ENCODE results near the gene PLCH2.

PLCH2 gene

GRCh38 chr1:2481885-2482284 is 5.8 kb downstream of the PLCH2 start:
- Histone ChIP-seq H3K36me3 (ENCODE audit: insufficient read depth, low read length) (no peaks in the 10 kb centered on the region), H3K27ac (0 out of 2 replicates have a peak overlapping the region, but pooled peaks have one; percentile 63), H3K9ac (ENCODE audit: insufficient read length) (no peak overlapping the region), H3K4me3 (no peak overlapping the region), H3K9me3 (ENCODE audit: low read depth, low read length) (no peaks in the 10 kb centered on the region)
- DNase-seq (ENCODE audit: low read depth, low spot score): no peak
- TF ChIP-seq EZH2 (IDR thresholded peaks at IDR 0.05) (no peak), POLR2AphosphoS5 (IDR thresholded peaks at IDR 0.05; ENCODE audit: borderline replicate concordance, low read depth, low read length) (no peak), FOXP2 (optimal IDR thresholded peaks at IDR 0.05; ENCODE audit: control extremely low read depth, extremely low read length, insufficient read depth) (no peak)

- TF ChIP-seq EZH2 (IDR thresholded peaks at IDR 0.05) (no peak), FOXP2 (optimal IDR thresholded peaks at IDR 0.05; ENCODE audit: control extremely low read depth, extremely low read length, insufficient read depth) (no peak), POLR2AphosphoS5 (IDR thresholded peaks at IDR 0.05; ENCODE audit: borderline replicate concordance, low read depth, low read length) (no peak)
- no peaks in the 10 kb centered on the region for H3K36me3 ChIP-seq (ENCODE audit: insufficient read depth, low read length)
- no peaks in the 10 kb centered on the region for H3K9me3 ChIP-seq (ENCODE audit: low read depth, low read length)
- no peak overlapping the region for H3K4me3 ChIP-seq
- DNase-seq (ENCODE audit: low read depth, low spot score): no peak
- H3K9ac ChIP-seq (ENCODE audit: insufficient read length): no peak overlapping the region
- no peak overlapping the region for H3K27ac ChIP-seq
These were observed 6.5 kb downstream of the PLCH2 start for GRCh38 chr1:2482588-2482987.

DNA sequence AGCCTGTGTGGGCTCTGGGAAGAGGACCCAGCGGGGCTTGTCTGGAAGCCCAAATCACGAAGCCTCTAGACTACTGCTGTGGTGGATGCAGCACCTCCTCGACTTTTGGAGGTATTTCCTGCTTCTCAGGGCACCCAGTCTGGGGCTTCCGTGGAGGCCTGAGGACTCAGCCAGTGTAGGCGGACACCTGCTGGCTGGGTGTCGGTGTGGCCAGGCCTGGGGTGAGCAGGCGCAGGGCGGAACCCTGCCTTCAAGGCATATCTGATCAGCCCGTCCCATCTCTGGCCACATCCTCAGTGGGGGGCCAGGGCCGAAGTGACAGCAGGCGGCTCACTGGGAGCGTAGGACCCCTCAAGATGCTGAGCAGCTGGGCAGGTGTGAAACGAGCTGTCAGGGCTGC is 6.9 kb downstream of the PLCH2 start:
- no peaks in the 10 kb centered on the region for H3K9me3 ChIP-seq (ENCODE audit: low read depth, low read length)
- no peak for DNase-seq (ENCODE audit: low read depth, low spot score)
- H3K4me3 ChIP-seq: no peak overlapping the region
- H3K36me3 ChIP-seq (ENCODE audit: insufficient read depth, low read length): no peaks in the 10 kb centered on the region
- H3K9ac ChIP-seq (ENCODE audit: insufficient read length): no peak overlapping the region
- TF ChIP-seq EZH2 (IDR thresholded peaks at IDR 0.05): no peak
- no peak for TF ChIP-seq POLR2AphosphoS5 (IDR thresholded peaks at IDR 0.05; ENCODE audit: borderline replicate concordance, low read depth, low read length)
- no peak overlapping the region for H3K27ac ChIP-seq

DNA sequence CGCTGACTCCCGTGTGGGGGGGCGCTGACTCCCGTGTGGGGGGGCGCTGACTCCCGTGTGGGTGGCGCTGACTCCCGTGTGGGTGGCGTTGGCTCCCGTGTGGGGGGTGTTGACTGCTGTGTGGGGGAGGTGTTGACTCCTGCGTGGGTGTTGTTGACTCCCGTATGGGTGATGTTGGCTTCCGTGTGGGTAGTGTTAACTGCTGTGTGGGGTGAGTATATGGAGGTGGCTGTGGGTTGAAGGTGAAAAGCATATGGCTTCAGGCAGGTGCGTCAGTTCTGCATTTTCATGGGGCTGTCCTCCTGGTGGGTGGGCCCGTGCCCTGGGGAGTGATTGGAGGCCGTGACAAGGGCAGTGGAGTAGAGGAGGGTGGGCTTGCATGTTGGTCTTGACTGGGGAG is 7.9 kb downstream of the PLCH2 start:
- TF ChIP-seq POLR2AphosphoS5 (IDR thresholded peaks at IDR 0.05; ENCODE audit: borderline replicate concordance, low read depth, low read length) (no peak), EZH2 (IDR thresholded peaks at IDR 0.05) (no peak), FOXP2 (optimal IDR thresholded peaks at IDR 0.05; ENCODE audit: control extremely low read depth, extremely low read length, insufficient read depth) (no peak)
- H3K27ac ChIP-seq: no peak overlapping the region
- no peaks in the 10 kb centered on the region for H3K9me3 ChIP-seq (ENCODE audit: low read depth, low read length)
- no peak overlapping the region for H3K9ac ChIP-seq (ENCODE audit: insufficient read length)
- H3K4me3 ChIP-seq: no peak overlapping the region
- no peak for DNase-seq (ENCODE audit: low read depth, low spot score)
- no peaks in the 10 kb centered on the region for H3K36me3 ChIP-seq (ENCODE audit: insufficient read depth, low read length)

DNA sequence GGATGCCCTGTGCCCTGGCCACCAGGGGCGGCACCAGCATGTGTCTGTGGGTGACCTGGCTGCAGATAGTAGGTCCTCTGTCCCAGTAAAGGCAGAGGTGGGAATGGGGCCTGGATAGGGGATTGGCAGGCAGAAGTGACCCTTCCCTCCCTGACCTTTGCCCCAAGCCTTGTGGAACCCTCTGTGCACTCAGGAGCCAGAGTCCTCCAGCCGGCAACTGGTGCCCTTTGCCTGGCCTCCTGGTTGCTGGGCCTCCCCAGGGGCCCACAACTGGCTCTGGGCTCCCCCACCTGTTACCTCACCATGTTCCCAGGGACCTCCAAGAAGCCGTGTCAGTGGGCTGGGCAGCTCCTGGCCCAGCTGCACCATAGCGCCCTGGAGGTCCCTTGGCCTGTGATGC is 10.0 kb downstream of the PLCH2 start:
- no peak overlapping the region for H3K27ac ChIP-seq
- H3K9ac ChIP-seq (ENCODE audit: insufficient read length): no peak overlapping the region
- DNase-seq (ENCODE audit: low read depth, low spot score): no peak
- no peaks in the 10 kb centered on the region for H3K36me3 ChIP-seq (ENCODE audit: insufficient read depth, low read length)
- H3K4me3 ChIP-seq: no peak overlapping the region
- TF ChIP-seq FOXP2 (optimal IDR thresholded peaks at IDR 0.05; ENCODE audit: control extremely low read depth, extremely low read length, insufficient read depth): no peak
- no peak for TF ChIP-seq POLR2AphosphoS5 (IDR thresholded peaks at IDR 0.05; ENCODE audit: borderline replicate concordance, low read depth, low read length)
- TF ChIP-seq EZH2 (IDR thresholded peaks at IDR 0.05): no peak
- no peaks in the 10 kb centered on the region for H3K9me3 ChIP-seq (ENCODE audit: low read depth, low read length)

GRCh38 chr1:2486558-2486957 is 10.5 kb downstream of the PLCH2 start:
- no peak for TF ChIP-seq POLR2AphosphoS5 (IDR thresholded peaks at IDR 0.05; ENCODE audit: borderline replicate concordance, low read depth, low read length)
- no peak for TF ChIP-seq EZH2 (IDR thresholded peaks at IDR 0.05)
- no peak for TF ChIP-seq FOXP2 (optimal IDR thresholded peaks at IDR 0.05; ENCODE audit: control extremely low read depth, extremely low read length, insufficient read depth)
- Histone ChIP-seq H3K27ac (no peak overlapping the region), H3K9me3 (ENCODE audit: low read depth, low read length) (no peaks in the 10 kb centered on the region), H3K9ac (ENCODE audit: insufficient read length) (no peak overlapping the region), H3K4me3 (no peak overlapping the region), H3K36me3 (ENCODE audit: insufficient read depth, low read length) (no peaks in the 10 kb centered on the region)
- DNase-seq (ENCODE audit: low read depth, low spot score): no peak

- Histone ChIP-seq H3K9me3 (ENCODE audit: low read depth, low read length) (no peaks in the 10 kb centered on the region), H3K27ac (no peak overlapping the region), H3K9ac (ENCODE audit: insufficient read length) (no peak overlapping the region), H3K36me3 (ENCODE audit: insufficient read depth, low read length) (no peaks in the 10 kb centered on the region), H3K4me3 (no peak overlapping the region)
- no peak for DNase-seq (ENCODE audit: low read depth, low spot score)
- no peak for TF ChIP-seq EZH2 (IDR thresholded peaks at IDR 0.05)
- no peak for TF ChIP-seq POLR2AphosphoS5 (IDR thresholded peaks at IDR 0.05; ENCODE audit: borderline replicate concordance, low read depth, low read length)
- TF ChIP-seq FOXP2 (optimal IDR thresholded peaks at IDR 0.05; ENCODE audit: control extremely low read depth, extremely low read length, insufficient read depth): no peak
These were observed 12.6 kb downstream of the PLCH2 start for GRCh38 chr1:2488688-2489087.

- H3K27ac ChIP-seq: no peak overlapping the region
- no peak overlapping the region for H3K9ac ChIP-seq (ENCODE audit: insufficient read length)
- H3K9me3 ChIP-seq (ENCODE audit: low read depth, low read length): no peaks in the 10 kb centered on the region
- TF ChIP-seq POLR2AphosphoS5 (IDR thresholded peaks at IDR 0.05; ENCODE audit: borderline replicate concordance, low read depth, low read length): no peak
- no peak for TF ChIP-seq EZH2 (IDR thresholded peaks at IDR 0.05)
- no peak for TF ChIP-seq FOXP2 (optimal IDR thresholded peaks at IDR 0.05; ENCODE audit: control extremely low read depth, extremely low read length, insufficient read depth)
- no peak overlapping the region for H3K4me3 ChIP-seq
- no peaks in the 10 kb centered on the region for H3K36me3 ChIP-seq (ENCODE audit: insufficient read depth, low read length)
- no peak for DNase-seq (ENCODE audit: low read depth, low spot score)
These were observed 13.5 kb downstream of the PLCH2 start for GRCh38 chr1:2489615-2490014.

DNA sequence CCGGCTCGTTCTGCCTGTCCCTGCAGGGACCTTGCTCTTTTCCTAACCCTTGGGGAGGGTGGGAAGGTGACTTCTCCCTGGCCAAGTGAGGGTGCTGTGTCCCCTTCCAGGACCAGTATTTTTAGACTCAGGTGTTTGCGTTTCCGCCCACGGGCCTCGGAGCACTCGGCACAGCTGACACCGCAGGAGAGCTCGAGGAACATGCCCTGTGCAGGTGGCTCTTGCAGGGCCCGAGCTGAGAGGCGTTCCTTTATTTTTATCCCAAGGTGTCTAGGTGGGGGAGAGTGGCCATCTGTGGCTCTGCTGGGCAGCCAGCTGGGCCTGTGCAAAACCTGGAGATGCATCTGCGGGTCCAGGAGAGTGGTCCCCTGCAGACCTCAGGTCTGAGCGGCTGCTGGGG is 16.0 kb downstream of the PLCH2 start:
- no peaks in the 10 kb centered on the region for H3K36me3 ChIP-seq (ENCODE audit: insufficient read depth, low read length)
- H3K4me3 ChIP-seq: no peak overlapping the region
- no peaks in the 10 kb centered on the region for H3K9me3 ChIP-seq (ENCODE audit: low read depth, low read length)
- TF ChIP-seq POLR2AphosphoS5 (IDR thresholded peaks at IDR 0.05; ENCODE audit: borderline replicate concordance, low read depth, low read length) (no peak), FOXP2 (optimal IDR thresholded peaks at IDR 0.05; ENCODE audit: control extremely low read depth, extremely low read length, insufficient read depth) (no peak), EZH2 (IDR thresholded peaks at IDR 0.05) (no peak)
- no peak overlapping the region for H3K9ac ChIP-seq (ENCODE audit: insufficient read length)
- H3K27ac ChIP-seq: no peak overlapping the region
- no peak for DNase-seq (ENCODE audit: low read depth, low spot score)
